HG02852 (cell line): Measurements from ENCODE around the gene CDK3.
"Not testable (repeated sequence)": the region's sequence is repeated elsewhere in the genome, so short reads cannot be mapped to it uniquely, and the experiment has no call there.

Source experiments
- ATAC-seq: cut with Tn5 transposase; IDR thresholded peaks from one replicate; pipeline ENCODE4 v1.9.1; 2021; ENCODE audit warnings: mild to moderate bottlenecking, moderate library complexity; ENCODE audit not compliant: unreplicated experiment

The CDK3 gene

DNA sequence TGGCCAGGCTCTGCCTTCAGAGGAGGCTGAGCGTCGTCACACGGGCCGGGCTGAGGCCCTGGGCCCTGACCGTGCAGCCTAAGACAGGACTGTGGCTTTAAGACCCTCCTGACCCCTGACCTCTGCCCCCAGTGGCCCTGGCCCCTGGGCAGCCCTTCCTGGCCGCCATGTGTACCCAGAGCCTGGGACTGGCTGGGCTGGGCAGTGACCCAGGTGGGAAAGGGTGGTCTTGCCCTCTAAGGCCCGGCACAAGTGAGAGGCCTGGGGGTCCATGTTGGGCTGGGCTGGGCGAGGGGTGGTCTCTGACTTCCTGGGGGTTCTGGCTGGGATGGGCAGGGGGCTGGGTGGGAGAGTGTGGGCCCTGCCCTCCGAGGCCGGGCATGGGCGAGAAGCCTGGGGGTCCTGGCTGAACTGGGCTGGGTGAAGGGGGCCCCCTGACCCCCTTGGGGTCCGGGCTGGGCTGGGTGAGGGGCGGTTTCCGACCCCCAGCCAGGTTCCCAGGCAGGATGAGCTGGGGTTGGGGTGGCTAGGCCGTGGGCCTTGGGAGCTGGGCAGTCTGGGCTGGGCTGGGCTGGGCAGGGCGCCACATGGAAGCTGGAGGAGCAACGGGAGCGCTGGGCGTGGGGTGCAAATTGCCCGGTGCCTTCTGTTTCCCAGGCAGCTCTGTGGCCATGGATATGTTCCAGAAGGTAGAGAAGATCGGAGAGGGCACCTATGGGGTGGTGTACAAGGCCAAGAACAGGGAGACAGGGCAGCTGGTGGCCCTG is at the start of gene CDK3:
CDK3 (plus strand) TSS at position 101 of the 767 bp plus-strand sequence; CDS start at position 672, 571 bp downstream.
- ATAC-seq, result no peak

DNA sequence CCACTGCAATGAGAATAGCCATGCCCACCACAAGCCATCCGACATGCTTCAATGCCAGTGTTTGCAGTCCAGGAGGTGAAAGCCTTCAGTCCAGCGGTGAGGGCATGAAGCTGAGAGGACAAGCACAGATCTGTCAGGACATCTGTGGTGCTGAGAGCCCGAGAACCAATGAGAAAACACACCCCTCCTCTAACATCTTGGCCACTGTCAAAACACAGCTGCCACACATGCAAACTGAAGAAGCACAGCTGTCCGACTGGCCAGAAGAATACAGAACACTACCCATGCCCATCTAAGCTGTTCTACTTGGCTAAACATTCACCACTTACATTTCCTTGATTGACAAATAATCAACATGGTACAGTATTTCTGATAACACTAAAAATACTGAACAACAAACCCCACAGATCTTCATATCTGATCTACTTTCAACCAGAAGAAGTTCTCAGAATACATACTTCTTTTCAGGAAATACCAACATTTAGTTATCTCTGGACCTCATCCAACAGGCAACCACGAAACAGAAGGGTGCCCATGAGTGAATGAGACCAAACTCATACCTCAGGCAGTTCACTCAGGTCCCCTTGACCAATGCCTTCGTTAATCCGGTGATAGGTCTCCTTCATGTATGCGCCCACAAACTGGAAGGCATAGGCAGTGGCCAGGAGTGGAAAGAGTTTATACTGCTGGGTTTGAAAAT is 49.6 kb upstream of the CDK3 start:
- ATAC-seq, result no peak

DNA sequence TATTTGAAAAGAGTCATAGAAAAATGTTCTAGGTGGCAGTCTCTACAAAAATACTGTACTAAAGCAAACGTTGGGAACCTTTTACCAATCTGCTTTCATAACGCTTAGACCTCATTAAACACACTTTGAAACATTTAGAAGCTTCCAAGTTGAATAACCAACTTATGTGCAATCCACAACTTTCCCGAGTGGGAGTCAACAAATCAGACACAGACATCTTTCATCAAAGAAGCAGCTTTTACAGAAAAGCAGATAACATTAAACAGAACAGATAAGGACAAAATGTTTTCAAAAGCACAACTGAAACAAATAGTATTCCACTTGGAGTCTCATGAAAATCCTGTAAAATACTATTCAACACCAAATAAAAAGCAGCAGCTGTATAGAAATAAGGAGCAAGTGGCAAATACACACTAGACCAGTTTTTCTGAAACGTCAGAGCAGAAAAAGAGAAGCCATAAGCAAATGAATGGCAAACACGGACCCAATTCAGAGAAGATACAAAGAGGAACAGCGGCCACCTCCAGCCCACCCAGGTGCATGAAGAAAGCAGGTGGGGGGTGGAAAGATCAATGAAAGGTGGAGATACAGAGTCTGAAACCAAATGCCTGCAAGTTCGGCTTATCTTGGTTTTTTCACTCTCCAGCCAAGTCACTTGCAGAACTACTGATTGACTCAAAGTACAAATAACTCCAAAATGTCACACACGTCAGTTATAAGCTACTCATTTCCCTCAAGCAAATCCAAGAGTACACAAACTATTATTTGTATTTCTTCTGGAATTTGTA is 41.4 kb upstream of the CDK3 start:
- no peak for ATAC-seq

DNA sequence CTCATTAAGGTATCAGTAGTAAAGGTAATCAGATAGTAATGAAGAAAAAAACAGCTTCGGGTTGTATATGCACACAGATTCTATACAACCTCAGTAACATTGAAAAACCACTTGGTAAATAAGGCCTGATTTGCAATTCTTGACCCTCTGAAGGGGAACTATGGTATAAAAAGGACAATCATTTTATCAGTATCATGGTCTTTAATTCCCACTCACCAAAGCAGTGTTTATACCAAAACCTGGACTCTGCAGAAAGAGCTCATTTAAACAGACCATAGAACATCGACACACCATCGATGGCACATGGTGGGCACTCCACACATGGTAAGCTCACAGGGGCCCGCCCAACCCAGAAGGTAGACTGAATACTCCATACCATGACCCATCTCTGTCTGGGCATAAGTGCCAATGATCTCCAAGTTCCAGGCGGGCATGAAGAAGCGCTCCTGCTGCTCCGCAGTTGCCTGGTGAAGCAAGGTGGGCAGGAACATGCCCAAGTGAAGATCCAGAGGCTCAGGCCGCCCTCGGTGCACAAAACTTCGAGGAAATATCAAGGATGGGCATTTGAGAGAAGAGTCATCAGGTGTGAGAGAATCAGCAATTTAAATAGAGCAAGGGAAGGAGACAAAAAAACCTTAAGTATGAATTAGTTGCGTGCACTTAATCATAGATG is 40.7 kb upstream of the CDK3 start:
- no peak for ATAC-seq

DNA sequence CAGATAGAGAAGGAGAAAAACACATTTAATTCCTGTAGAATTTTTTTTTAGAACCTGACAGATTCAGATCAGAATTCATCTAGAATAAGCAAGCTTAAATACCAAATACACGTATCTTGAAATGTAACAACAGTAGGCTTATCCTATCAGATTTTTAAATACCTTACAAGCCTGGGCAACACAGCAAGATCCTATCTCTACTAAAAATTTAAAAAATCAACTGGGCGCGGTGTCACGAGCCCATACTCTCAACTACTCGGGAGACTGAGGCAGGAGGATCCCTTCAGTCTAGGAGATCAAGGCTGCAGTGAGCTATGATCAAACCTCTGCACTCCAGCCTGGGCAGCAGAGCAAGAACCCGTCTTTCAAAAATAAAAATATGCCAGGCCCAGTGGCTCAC is 35.2 kb upstream of the CDK3 start:
- ATAC-seq, result no peak

DNA sequence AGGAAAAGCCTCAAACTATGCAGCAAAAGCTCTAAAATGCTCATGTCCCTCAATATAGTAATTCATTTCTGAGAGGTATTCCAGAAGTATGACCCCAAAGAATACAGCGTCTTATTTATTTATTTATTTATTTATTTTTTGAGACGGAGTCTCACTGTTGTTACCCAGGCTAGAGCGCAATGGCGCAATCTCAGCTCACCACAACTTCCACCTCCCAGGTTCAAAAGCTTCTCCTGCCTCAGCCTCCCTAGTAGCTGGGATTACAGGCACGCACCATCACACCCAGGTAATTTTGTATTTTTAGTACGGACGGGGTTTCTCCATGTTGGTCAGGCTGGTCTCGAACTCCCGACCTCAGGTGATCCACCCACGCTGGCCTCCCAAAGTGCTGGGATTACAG is 31.6 kb upstream of the CDK3 start:
- not testable (repeated sequence) for ATAC-seq

DNA sequence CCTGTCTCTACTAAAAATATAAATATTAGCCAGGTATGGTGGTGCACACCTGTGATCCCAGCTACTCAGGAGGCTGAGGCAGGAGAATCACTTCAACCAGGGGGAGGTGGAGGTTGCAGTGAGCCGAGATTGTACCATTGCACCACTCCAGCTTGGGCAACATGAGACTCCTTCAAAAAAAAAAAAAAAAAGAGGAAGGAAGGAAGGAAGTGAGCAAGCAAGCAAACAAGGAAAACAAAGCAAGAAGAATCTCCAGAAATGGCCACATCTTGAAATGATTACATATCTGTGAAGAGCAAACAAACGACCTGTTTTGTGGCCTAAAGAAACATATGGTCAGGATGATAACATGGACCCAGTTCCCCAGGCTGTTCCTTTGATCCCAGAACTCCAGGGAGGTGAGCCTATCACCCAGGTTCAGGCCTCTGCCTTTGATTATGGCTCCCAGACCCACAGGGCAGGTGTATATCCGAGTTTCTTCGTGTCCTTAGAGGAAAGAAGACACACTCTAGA is 30.6 kb upstream of the CDK3 start:
- no peak for ATAC-seq

DNA sequence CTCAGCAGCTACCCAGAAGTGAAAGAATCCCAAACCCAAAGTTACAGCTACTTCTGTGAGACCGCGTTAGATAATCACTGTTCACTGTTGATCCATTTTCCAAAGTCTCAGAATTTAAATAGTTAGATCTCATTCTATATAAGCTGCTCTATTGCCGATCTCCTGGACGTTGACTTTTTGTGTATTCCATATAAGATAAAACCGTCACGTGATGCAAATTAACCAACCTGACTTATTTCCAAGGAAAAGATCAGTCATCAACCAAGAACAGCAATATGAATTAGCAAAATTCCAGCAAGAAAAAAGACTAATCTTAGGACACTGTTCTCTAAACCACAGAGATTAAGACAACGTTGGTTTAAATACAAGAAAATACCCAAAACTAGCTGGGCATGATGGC is 30.0 kb upstream of the CDK3 start:
- no peak for ATAC-seq

DNA sequence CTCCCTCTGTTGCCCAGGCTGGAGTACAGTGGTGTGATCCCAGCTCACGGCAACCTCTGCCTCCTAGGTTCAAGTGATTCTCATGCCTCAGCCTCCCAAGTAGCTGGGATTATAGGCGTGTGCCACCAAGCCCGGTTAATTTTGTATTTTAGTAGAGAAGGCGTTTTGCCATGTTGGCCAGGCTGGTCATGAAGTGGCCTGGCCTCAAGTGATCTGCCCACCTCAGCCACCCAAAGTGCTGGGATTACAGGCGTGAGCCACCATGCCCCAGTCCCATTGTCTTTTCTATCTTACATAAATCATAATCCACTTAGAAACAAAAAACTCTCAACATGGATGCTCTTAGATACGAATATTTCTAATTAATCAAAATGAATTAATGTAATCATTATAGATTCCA is 25.5 kb upstream of the CDK3 start:
- not testable (repeated sequence) for ATAC-seq

DNA sequence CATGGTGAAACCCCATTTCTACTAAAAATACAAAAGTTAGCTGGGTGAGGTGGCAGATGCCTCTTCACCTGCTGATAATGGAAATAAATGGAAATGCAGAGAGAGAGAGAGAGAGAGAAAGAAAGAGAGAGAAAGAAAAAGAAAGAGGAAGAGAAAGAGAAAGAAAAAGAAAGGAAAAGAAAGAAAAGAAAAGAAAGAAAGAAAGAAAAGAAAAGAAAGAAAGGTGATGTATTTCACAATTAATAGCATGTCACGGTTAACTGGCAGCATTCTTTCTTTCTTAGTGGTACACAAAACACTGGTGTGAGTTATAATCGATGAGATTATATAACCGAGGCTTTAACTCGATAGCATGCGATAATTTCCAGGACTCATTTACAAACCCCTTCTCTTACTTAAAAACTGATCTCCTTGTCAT is 24.9 kb upstream of the CDK3 start:
- no peak for ATAC-seq

DNA sequence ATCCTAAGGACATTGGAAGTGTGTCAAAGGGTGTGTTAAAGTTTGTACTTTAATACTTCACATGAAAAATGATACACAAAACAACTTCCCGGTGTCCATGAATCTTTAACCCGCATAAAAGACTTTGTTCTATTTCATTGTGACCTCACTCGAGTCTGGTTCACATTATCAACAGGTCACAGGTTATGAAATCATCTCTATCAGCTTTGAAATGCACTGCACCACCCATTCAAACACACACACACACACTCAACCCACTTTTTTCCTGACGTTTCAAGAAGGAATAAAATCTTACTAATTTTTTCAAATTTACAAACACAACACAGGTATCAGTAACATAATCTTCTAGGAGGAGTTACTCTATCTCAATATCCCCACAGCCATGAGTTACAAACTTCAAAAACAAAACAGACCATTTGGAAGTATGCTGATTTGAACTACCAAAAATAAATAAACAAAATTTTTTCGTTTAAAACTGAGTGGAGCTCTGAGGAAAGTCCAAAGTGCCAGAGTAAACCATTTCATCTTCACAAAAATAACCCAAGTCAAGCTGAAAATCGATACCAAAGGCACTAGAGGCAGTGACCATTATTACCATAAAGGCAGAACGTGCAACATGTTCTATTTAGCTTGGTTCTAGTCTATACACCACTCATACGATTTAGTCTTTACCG is 24.3 kb upstream of the CDK3 start:
- no peak for ATAC-seq

DNA sequence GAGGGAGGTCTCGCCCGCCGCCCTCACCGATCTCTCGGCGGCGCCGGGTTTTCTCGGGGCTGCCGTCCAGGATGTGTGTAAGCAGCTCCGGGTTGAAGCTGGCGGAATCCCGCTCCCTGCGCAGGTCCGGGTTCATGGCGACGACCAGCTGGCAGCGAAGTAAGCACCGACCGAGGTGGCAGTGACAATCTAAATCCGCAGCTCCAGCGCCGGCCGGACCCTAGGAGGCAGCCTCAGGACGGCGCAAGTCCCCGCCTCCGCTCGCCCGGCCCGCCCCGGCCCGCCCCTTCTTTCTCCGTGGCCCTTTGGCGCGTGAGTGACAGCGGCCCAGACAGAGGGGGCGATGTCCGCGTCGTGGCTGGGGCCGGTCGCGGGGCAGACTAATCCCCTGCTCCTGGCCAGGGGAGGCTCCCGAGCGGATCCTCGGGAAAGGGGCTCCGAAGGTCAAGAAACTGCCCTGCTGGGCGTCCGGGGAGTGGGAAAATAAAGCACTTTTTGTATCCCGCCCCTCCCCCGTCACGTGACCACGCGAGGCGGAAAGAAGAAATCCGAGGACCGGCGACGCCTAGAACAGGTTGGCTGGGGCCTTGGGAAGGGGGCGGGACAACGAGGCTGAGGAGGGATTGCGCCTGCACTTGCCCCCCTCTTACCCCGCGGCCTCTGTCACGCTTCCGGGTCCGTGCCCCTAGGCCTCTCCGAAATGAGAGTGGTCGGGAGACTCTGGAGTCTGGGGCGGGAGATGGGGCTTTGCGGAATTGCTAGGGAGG is 21.5 kb upstream of the CDK3 start, which contains the start of the genes ACOX1 and TEN1:
ACOX1 (minus strand) TSS at position 229 of the 767 bp plus-strand sequence; CDS start at position 136, 93 bp downstream.
TEN1 (plus strand) TSS at position 303 of the 767 bp plus-strand sequence. CDS start 6,953 bp downstream, outside the sequence.
- ATAC-seq, result peak; percentile 82

DNA sequence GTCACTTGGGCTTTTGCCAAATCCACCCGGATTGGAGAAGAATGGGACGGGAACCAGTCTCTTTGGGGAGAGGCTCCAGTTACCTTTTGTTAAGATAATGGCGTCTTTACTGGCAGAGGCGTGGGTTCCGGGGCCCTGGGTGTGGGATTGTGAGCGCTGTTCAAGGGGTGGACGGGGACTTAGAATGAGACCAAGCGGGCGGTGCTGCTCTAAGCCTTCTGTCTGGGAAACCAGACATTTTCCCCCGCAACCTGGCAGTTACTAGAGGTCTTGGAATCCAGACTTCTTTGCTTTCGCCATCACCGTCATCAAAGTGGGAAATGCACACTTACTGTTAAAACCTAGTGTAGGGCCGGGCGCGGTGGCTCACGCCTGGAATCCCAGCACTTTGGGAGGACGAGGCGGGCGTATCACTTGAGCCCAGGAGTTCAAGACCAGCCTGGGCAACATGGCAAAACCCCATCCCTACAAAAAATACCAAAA is 20.9 kb upstream of the CDK3 start:
- ATAC-seq, result peak; percentile 26

DNA sequence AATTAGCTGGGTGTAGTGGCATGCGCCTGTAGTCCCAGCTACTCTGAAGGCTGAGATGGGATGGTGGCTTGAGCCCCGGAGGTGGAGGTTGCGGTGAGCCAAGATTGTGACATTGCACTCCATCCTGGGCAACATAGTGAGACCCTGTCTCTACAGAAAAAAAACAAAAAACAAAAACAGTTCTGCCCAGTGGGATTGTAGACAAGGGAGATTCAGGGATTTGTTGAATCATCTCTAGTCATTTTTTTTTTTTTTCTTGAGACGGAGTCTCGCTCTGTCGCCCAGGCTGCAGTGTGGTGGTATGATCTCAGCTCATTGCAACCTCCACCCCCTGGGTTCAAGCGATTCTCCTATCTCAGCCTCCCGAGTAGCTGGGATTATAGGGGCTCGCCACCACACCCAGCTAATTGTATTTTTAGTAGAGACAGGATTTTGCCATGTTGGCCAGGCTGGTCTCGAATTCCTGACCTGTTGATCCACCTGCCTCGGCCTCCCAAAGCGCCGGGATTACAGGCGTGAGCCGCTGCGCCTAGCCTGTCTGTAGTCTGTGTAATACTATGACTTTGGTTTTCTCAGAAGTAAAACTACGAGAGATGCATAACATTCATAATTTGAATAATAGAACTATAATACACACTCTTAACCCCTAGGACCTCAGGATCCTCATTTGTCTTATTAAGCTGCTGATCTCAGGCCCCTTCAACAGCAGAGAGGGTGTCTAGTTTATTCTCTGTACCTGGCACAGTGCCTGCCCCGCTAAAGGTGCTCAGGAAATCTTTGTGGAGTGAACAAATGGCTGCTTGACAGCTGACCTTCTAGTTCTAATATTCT is 20.3 kb upstream of the CDK3 start:
- no peak for ATAC-seq

DNA sequence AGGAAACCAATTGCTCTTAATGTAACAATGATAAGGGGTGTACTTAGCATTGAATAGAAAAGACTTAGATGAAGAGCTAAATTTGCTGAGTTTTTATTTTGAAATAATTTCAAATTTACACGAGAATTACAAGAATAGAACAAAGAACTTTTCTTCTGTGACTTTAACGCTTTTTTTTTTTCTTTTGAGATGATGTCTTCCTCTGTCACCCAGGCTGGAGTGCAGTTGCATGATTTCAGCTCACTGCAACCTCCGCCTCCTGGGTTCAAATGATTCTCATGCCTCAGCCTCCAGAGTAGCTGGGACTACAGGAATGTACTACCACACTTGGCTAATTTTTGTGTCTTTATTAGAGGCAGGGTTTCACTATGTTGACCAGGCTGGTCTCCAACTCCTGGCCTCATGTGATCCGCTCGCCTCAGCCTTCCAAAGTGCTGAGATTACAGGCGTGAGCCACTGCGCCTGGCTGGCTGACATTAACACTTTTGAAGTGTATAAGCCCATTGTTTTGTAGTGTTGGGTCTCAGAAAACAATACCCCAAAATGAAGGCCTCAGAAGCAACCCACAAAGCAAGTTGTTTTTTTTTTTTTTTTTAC is 19.5 kb upstream of the CDK3 start:
- ATAC-seq, result no peak

DNA sequence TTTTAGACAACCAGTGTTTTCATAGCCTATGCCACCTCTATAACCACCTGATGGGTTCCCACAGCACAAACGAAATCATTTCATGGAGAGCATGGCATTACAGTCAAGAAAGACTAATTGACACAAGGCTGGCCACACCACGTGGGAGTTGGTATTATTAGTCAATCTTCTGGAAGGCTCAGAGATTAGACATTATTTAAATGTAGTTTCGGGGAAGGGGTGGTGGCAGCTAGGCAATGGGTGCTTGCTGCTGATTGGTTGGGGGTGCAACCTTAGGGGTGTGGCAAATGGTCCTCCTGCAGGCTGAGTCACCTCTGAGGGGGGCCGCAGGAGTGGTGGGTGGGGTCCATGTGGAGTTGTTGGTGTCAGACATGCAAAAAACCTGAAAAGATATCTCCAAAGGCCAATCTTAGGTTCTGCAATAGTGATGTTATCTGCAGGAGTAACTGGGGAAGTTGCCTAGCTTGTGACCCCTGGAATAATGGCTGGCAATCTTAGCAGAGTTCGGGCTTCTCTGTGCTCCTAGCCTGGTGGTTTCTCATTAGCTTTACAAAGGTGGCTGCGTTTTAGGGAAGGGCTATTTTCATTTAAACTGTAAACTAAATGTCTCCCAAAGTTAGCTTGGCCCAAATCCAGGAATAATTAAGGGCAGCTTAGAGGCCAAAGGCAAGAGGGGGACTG is 17.0 kb upstream of the CDK3 start:
- ATAC-seq, result no peak

DNA sequence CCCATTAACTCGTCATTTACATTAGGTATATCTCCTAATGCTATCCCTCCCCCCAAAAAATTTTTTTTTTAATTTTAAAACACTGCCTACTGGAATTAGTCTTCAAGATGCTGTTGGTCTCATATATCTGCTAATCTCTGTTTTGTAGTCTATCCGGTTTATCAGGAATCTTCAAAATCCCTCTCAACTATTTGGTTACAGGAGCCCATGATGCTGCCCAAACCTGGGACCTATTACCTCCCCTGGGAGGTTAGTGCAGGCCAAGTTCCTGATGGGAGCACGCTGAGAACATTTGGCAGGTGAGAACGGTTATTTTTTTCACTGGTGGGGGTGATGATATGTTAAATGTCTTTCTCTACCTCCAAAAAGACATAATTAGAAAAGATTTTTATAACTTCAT is 14.7 kb upstream of the CDK3 start:
- no peak for ATAC-seq
